GM18909 (cell line): ENCODE data around the gene HLA-E.

Experiments
- ATAC-seq: cut with Tn5 transposase; IDR thresholded peaks from one replicate; pipeline ENCODE4 v1.9.1; 2021; ENCODE audit warnings: mild to moderate bottlenecking; ENCODE audit not compliant: unreplicated experiment, poor library complexity

The HLA-E gene

GRCh38 chr6:30533460-30534294 lies 44.4 kb downstream of the HLA-E start:
- ATAC-seq: no peak

GRCh38 chr6:30537931-30538330 lies 48.6 kb downstream of the HLA-E start:
- ATAC-seq: no peak

GRCh38 chr6:30541515-30542403 lies 52.5 kb downstream of the HLA-E start:
- ATAC-seq: no peak

- ATAC-seq: no peak
Observed at GRCh38 chr6:30542404-30542725, 53.1 kb downstream of the HLA-E start.

GRCh38 chr6:30542915-30543314 lies 53.6 kb downstream of the HLA-E start:
- no peak for ATAC-seq
